Natural killer cell (primary cell): Measurements from ENCODE around the gene LINGO4. TPM values are rescaled to one million over a fixed set of nuclear protein-coding genes. Genes with fewer than 3 reads are reported as not detected.
"Not testable (repeated sequence)": the region's sequence is repeated elsewhere in the genome, so short reads cannot be mapped to it uniquely, and the experiment has no call there.

Experiments used
- ATAC-seq, 3 donors: fragments of 150-1000 bp in 2 of 3; fragments of 200-7000 bp in 1 of 3; cut with Tn5 transposase; 1 replicate in 1 of 3; 2 replicates in 2 of 3; pipeline ENCODE4 v1.10.0; 2021; ENCODE audit warnings: mild to moderate bottlenecking in 2 of 3, moderate library complexity in 2 of 3
- DNase-seq, 2 donors: peaks; one replicate each; pipeline versions ENCODE4 v3.0.0 to v3.0.0-alpha.2; 2013 to 2021; ENCODE audit warnings: mixed read lengths in 1 of 2
- H3K27ac ChIP-seq: one replicate; pipeline ENCODE4 v1.5.1; 2013; ENCODE audit warnings: mild to moderate bottlenecking, low read length
- H3K27me3 ChIP-seq: one replicate; pipeline ENCODE4 v1.6.1; 2013; ENCODE audit warnings: low read length; ENCODE audit not compliant: control insufficient read depth, insufficient read depth
- H3K36me3 ChIP-seq: one replicate; pipeline ENCODE4 v1.6.1; 2013; ENCODE audit warnings: low read length; ENCODE audit not compliant: control insufficient read depth, insufficient read depth
- H3K4me1 ChIP-seq: one replicate; pipeline ENCODE4 v1.6.1; 2013; ENCODE audit warnings: low read length; ENCODE audit not compliant: control insufficient read depth, insufficient read depth
- H3K4me3 ChIP-seq: one replicate; pipeline ENCODE4 v1.5.1; 2013; ENCODE audit warnings: low read length
- H3K9me3 ChIP-seq: one replicate; pipeline ENCODE4 v1.6.1; 2013; ENCODE audit warnings: low read length; ENCODE audit not compliant: control insufficient read depth, insufficient read depth
- H3K27ac Mint-ChIP-seq, 2 donors: one replicate each; pipeline ENCODE4 v1.8.0; 2022; ENCODE audit warnings: mild to moderate bottlenecking in 2 of 2, mixed read lengths in 2 of 2, moderate library complexity in 1 of 2
- H3K27me3 Mint-ChIP-seq, 2 donors: one replicate each; pipeline ENCODE4 v1.8.0; 2022; ENCODE audit warnings: low read depth in 2 of 2, mixed read lengths in 2 of 2
- H3K36me3 Mint-ChIP-seq: one replicate; pipeline ENCODE4 v1.8.0; 2022; ENCODE audit warnings: mixed read lengths
- H3K4me1 Mint-ChIP-seq, 2 donors: one replicate each; pipeline ENCODE4 v1.8.0; 2022; ENCODE audit warnings: mixed read lengths in 2 of 2
- H3K4me3 Mint-ChIP-seq: one replicate; pipeline ENCODE4 v1.8.0; 2022; ENCODE audit warnings: mild to moderate bottlenecking, moderate library complexity, mixed read lengths
- H3K9me3 Mint-ChIP-seq, 2 donors: one replicate each; pipeline ENCODE4 v1.8.0; 2022; ENCODE audit warnings: mixed read lengths in 2 of 2
- WGBS: methylation state at CpG from one replicate; pipeline ENCODE4 v1.1.7; 2013; ENCODE audit warnings: missing lambda C conversion rate; ENCODE audit not compliant: insufficient coverage; 5-methylcytosine and 5-hydroxymethylcytosine counted together
- intact Hi-C: fragments of 100-400 bp; cut with micrococcal nuclease; formaldehyde crosslinking; loops from one replicate; pipeline ENCODE4 v1.14.2; 2022
- total RNA-seq, 4 donors: library from RNA; stranded (reverse); fragments of 120-200 nt in 1 of 4; gene quantifications; one replicate each; pipeline versions ENCODE4 v1.2.3 to v1.2.4, GENCODE V29; 2013 to 2022
- TF ChIP-seq, protein P1 (sequence below): fragments of 200-600 bp; IDR thresholded peaks from one replicate; pipeline ENCODE4 v1.8.0; 2022; ENCODE audit warnings: antibody characterized with exemption

The LINGO4 gene
- total RNA-seq, 3 donors from 2014 or later (not counting 1 experiment from before 2014, with no cell fraction given), result not detected

DNA sequence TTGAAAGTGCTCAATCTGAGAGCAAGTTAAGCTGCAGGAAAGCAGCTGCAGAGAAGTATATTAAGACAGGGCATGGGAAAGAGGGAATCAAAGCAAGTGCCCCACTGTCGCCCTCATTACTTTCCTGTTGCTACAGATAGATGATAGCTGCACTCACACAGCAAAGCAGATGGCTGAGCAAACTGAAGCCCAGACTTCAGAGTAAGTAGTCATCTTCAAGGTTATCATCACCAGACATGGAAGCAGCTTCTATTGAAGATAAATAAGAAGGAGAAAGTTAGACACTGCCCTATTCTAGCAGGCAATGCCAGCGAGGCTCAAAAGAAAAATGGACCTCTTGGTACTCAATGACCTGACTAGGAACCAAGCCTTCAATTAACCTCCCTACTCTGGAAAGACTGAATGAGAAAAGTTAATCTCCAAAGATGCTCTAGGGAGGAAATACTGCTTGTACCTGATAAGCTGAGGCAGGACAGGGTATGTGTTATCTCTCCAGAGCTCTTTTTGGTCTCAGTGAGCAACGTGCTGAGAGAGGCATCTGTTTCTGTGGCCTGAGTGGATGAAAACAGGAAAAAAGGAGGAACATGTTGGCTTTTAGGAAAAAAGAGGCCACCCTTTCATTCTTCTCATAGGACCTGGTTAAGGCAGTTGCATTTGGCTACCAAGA is 30.8 kb downstream of the LINGO4 start:
- no peak overlapping the region for H3K4me3 Mint-ChIP-seq
- Histone ChIP-seq H3K4me1 (no peaks in the 10 kb centered on the region), H3K4me3 (no peak overlapping the region), H3K27me3 (no peaks in the 10 kb centered on the region), H3K27ac (no peak overlapping the region), H3K9me3 (no peaks in the 10 kb centered on the region), H3K36me3 (peaks cover 42% of the 10 kb centered on the region)
- 88% methylated on average over 3 of the region's 3 CpGs for WGBS
- H3K36me3 Mint-ChIP-seq, result peaks cover 13% of the 10 kb centered on the region
- DNase-seq (no peak), ATAC-seq (no peak)
- no peaks in the 10 kb centered on the region for H3K9me3 Mint-ChIP-seq
- TF ChIP-seq, protein P1, sequence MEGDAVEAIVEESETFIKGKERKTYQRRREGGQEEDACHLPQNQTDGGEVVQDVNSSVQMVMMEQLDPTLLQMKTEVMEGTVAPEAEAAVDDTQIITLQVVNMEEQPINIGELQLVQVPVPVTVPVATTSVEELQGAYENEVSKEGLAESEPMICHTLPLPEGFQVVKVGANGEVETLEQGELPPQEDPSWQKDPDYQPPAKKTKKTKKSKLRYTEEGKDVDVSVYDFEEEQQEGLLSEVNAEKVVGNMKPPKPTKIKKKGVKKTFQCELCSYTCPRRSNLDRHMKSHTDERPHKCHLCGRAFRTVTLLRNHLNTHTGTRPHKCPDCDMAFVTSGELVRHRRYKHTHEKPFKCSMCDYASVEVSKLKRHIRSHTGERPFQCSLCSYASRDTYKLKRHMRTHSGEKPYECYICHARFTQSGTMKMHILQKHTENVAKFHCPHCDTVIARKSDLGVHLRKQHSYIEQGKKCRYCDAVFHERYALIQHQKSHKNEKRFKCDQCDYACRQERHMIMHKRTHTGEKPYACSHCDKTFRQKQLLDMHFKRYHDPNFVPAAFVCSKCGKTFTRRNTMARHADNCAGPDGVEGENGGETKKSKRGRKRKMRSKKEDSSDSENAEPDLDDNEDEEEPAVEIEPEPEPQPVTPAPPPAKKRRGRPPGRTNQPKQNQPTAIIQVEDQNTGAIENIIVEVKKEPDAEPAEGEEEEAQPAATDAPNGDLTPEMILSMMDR, result no peak
- no peaks in the 10 kb centered on the region for H3K4me1 Mint-ChIP-seq
- intact Hi-C loops, result no loop called here
- no peaks in the 10 kb centered on the region for H3K27me3 Mint-ChIP-seq
- H3K27ac Mint-ChIP-seq, result no peak overlapping the region

DNA sequence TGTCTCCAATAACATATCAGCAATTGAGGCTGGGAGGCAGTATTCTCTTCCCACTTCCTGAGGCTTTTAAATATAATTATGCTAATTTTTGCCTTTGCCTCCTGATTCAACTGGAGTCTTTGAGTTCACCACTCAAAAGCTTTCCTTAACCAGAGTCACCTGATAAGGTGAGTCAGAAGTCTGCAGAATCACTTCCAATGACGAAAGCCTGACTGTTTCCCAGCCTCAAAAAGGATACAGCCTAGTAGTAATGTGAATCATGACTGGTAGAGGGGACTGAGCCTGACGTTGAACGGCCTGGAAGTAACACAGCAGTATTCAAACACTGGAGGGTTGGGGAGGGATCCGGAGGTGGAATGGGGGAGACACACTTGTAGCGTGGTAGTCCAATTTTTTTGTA is 31.5 kb downstream of the LINGO4 start:
- DNase-seq, result no peak
- Mint-ChIP-seq H3K27me3 (no peaks in the 10 kb centered on the region), H3K4me1 (no peaks in the 10 kb centered on the region), H3K9me3 (no peaks in the 10 kb centered on the region), H3K4me3 (no peak overlapping the region), H3K36me3 (peaks cover 7% of the 10 kb centered on the region), H3K27ac (no peak overlapping the region)
- H3K27ac ChIP-seq, result no peak overlapping the region
- TF ChIP-seq, protein P1, result no peak
- H3K4me1 ChIP-seq, result no peaks in the 10 kb centered on the region
- intact Hi-C loops, result no loop called here
- no peaks in the 10 kb centered on the region for H3K9me3 ChIP-seq
- no peak for ATAC-seq
- no peaks in the 10 kb centered on the region for H3K27me3 ChIP-seq
- WGBS, result 98% methylated on average over 5 of the region's 5 CpGs
- peaks cover 35% of the 10 kb centered on the region for H3K36me3 ChIP-seq
- H3K4me3 ChIP-seq, result no peak overlapping the region

DNA sequence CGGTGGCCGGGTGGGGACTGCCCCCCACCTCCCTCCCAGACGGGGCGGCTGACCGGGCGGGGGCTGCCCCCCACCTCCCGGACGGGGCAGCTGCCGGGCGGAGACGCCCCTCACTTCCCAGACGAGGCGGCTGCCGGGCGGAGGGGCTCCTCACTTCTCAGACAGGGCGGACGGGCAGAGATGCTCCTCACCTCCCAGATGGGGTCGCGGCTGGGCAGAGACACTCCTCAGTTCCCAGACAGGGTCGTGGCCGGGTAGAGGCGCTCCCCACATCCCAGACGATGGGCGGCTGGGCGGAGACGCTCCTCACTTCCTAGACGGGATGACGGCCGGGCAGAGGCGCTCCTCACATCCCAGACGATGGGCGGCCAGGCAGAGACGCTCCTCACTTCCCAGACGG is 35.9 kb downstream of the LINGO4 start:
- H3K4me1 ChIP-seq, H3K9me3 Mint-ChIP-seq, H3K9me3 ChIP-seq, intact Hi-C loops, H3K4me3 ChIP-seq, H3K27me3 ChIP-seq, H3K36me3 ChIP-seq, H3K27me3 Mint-ChIP-seq, H3K27ac ChIP-seq, H3K27ac Mint-ChIP-seq, DNase-seq, H3K4me3 Mint-ChIP-seq, H3K4me1 Mint-ChIP-seq, H3K36me3 Mint-ChIP-seq, ATAC-seq: not testable (repeated sequence)
- 99% methylated on average over 21 of the region's 34 CpGs for WGBS

DNA sequence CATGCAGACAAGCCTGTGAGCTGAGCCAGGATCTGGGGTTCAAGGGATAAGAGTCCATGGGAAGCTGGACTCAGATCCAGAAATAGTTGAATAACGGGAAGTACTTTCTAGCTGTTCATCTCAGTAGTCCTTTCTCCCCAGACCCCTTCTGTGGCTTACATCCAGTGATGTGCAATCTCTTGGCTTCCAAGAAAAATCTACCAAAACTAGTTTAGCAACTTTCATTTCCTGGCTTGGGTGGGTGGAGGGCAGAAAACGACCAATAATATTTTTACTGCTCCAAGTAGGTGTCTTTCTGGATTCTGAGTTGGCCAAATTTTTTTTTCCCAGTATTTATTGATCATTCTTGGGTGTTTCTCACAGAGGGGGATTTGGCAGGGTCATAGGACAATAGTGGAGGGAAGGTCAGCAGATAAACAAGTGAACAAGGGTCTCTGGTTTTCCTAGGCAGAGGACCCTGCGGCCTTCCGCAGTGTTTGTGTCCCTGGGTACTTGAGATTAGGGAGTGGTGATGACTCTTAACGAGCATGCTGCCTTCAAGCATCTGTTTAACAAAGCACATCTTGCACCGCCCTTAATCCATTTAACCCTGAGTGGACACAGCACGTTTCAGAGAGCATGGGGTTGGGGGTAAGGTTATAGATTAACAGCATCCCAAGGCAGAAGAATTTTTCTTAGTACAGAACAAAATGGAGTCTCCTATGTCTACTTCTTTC is 36.7 kb downstream of the LINGO4 start:
- peaks cover 10 to 11% of the 10 kb centered on the region in 2 donors for H3K4me1 Mint-ChIP-seq
- H3K27ac Mint-ChIP-seq, H3K9me3 Mint-ChIP-seq, H3K36me3 Mint-ChIP-seq, H3K4me3 ChIP-seq, H3K27me3 Mint-ChIP-seq, H3K4me1 ChIP-seq, intact Hi-C loops, ATAC-seq, DNase-seq, H3K4me3 Mint-ChIP-seq, H3K27me3 ChIP-seq, H3K36me3 ChIP-seq, H3K9me3 ChIP-seq, H3K27ac ChIP-seq: not testable (repeated sequence)
- WGBS, result 75% methylated on average over 2 of the region's 7 CpGs
